ENCODE measurements around the gene SAMHD1.
"Not testable (repeated sequence)": the region's sequence is repeated elsewhere in the genome, so short reads cannot be mapped to it uniquely, and the experiment has no call there.

Gene SAMHD1

DNA sequence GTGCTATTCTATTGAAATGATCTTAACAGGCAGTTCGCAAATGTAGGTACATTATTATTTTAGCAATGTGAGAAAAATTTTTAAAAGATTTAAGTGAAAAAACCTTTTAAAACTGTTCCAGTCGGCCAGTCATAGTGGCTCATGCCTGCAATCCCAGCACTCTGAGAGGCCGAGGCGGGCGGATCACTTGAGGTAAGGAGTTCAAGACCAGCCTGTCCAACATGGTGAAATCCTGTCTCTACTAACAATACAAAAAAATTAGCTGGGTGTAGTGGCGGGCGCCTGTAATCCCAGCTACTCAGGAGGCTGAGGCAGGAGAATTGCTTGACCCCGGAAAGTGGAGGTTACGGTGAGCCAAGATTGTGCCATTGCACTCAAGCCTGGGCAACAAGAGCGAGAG, 45.9 kb downstream of the SAMHD1 start:
- not testable (repeated sequence) for H3K4me3 Mint-ChIP-seq, ATAC-seq, H3K4me1 Mint-ChIP-seq, H3K9me3 Mint-ChIP-seq, H3K27ac Mint-ChIP-seq, H3K27me3 Mint-ChIP-seq
- H3K36me3 Mint-ChIP-seq, result peaks cover 34% of the 10 kb centered on the region

DNA sequence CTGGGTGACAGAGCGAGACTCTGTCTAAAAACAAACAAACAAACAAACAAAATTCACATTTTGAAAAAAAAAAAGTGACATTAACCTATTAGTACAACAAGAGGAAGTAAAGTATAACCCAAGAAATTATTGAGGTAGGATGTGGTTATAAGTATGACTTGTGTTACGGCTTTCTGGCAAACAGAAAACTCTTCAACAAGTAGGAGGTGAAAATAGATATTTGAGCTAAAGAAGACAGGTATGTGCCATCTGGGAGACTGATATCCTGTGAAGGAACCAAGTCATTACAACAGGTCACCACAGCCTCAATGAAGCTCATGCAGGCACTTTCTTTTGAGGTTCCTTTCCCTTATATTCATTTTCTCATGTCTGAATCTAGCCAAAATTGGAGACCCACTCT, 46.8 kb downstream of the SAMHD1 start:
- ATAC-seq, result no peak
- H3K4me3 Mint-ChIP-seq, result no peak overlapping the region
- H3K36me3 Mint-ChIP-seq, result peaks cover 33% of the 10 kb centered on the region
- H3K27me3 Mint-ChIP-seq, result no peaks in the 10 kb centered on the region
- H3K27ac Mint-ChIP-seq, result no peak overlapping the region
- H3K4me1 Mint-ChIP-seq, result peaks cover 6% of the 10 kb centered on the region
- no peaks in the 10 kb centered on the region for H3K9me3 Mint-ChIP-seq

DNA sequence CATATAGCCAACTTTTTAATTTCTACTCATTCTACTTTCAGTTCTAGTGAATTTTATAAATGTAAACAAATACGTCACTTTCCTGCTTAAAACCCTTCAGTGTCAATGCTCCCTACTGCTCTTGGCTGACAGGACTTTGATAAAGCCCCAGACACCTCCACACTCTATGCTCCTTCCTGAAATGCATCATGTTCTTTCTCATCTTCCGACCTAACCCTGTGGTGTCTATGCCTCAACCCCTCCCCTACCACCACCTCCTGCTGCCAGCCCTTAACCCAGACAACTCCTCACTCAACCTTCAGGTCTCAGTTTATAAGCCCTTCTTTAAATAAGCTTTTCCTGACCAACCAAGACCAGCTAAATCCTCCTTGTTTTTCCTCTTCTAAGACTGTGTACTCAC, 56.5 kb downstream of the SAMHD1 start:
- H3K4me3 Mint-ChIP-seq, result no peak overlapping the region
- peaks cover 14% of the 10 kb centered on the region for H3K36me3 Mint-ChIP-seq
- no peaks in the 10 kb centered on the region for H3K4me1 Mint-ChIP-seq
- H3K27me3 Mint-ChIP-seq, result no peaks in the 10 kb centered on the region
- no peak for ATAC-seq
- H3K9me3 Mint-ChIP-seq, result no peaks in the 10 kb centered on the region
- no peak overlapping the region for H3K27ac Mint-ChIP-seq

DNA sequence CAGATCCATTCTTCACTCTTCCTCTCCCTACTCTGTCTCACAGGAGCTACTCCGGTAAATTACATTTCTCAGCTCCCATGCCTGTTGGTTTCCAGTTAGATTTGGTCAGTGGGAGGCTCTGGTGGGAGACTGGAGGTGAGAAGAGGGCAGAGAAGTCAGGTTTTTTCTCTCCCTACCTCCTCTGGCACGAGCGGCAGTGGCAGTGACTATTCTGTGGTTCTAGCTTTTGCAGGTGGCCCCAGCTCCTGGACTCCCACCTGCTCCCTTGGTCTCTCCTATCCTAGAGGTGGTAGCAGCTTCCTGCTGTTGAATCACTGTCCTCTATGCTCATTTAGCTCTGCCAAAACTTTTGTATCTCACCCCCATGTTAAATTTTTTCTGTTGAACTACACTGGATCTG, 57.7 kb downstream of the SAMHD1 start:
- Mint-ChIP-seq H3K27ac (no peak overlapping the region), H3K27me3 (no peaks in the 10 kb centered on the region), H3K36me3 (peaks cover 9% of the 10 kb centered on the region), H3K9me3 (no peaks in the 10 kb centered on the region), H3K4me3 (no peak overlapping the region), H3K4me1 (no peaks in the 10 kb centered on the region)
- ATAC-seq, result no peak

DNA sequence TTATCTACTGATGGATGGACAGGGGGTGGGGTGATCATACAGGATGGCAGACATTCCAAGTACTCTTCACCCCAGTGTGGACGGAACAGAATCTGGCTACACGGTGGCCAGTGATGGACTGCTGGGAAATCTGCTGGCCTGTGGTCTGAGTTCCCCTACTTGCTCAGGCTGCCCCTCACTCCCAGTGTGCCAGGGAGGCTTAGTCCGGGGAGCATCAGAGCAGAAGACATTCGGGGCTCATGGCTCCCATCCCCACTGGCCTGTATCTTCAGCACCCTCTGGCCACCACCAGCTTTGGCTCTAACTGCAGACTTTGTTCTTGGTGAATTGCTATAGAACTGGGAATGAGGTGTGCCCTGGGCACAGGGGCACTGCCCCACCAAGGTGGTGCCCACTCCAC, 60.3 kb downstream of the SAMHD1 start:
- H3K27ac Mint-ChIP-seq, result no peak overlapping the region
- H3K4me3 Mint-ChIP-seq, result no peak overlapping the region
- H3K4me1 Mint-ChIP-seq, result peaks cover 11% of the 10 kb centered on the region
- H3K36me3 Mint-ChIP-seq, result peaks cover 9% of the 10 kb centered on the region
- no peak for ATAC-seq
- no peaks in the 10 kb centered on the region for H3K27me3 Mint-ChIP-seq
- no peaks in the 10 kb centered on the region for H3K9me3 Mint-ChIP-seq

DNA sequence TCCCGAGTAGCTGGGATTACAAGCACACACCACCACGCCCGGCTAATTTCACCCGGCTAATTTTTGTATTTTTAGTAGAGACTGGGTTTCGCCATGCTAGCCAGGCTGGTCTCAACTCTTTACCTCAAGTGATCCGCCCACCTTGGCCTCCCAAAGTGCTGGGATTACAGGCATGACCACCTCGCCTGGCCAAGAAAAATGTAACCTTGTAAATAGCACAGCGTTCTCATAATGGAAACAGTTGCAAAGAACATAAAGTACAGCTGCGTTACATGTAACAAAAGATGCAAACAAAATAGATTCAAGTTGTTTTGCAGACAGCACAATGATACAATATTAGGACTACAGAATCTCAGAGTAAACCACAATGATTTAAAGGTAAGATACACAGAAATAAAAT, 60.9 kb downstream of the SAMHD1 start:
- H3K27ac Mint-ChIP-seq, result peak overlapping the region; percentile 20
- H3K4me3 Mint-ChIP-seq, result no peak overlapping the region
- no peak for ATAC-seq
- no peaks in the 10 kb centered on the region for H3K9me3 Mint-ChIP-seq
- no peaks in the 10 kb centered on the region for H3K27me3 Mint-ChIP-seq
- H3K4me1 Mint-ChIP-seq, result peaks cover 11% of the 10 kb centered on the region
- peaks cover 8% of the 10 kb centered on the region for H3K36me3 Mint-ChIP-seq

DNA sequence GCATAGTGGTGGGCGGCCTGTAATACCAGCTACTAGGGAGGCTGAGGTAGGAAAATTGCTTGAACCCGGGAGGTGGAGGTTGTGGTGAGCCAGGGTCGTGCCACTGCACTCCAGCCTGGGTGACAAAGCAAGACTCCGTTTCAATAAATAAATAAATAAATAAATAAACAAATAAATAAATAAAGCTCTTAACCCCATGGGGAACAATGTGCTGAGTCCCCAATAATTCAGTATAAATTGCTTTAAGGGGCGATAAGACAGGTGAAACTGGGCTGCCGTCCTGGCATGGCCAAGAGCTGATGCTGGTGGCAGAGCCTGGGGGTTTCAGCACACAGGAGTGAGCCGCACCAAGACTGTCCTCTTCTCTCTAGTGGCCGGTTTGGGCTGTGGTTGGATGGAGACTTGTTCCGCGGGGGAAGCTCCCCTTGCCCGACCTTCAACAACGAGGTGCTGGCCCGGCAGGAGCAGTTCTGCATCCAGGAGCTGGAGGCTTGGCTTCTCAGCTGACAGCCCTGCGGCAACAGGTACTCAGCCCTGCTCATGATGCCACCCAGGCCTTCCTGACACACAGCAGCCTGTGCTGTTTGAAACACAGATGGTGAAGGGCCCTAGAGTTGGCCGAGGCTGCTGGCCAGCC, 62.5 kb downstream of the SAMHD1 start:
- Mint-ChIP-seq H3K9me3 (peaks cover 3% of the 10 kb centered on the region), H3K4me3 (no peak overlapping the region), H3K36me3 (no peaks in the 10 kb centered on the region), H3K27me3 (no peaks in the 10 kb centered on the region), H3K4me1 (peaks cover 11% of the 10 kb centered on the region), H3K27ac (no peak overlapping the region)
- no peak for ATAC-seq

DNA sequence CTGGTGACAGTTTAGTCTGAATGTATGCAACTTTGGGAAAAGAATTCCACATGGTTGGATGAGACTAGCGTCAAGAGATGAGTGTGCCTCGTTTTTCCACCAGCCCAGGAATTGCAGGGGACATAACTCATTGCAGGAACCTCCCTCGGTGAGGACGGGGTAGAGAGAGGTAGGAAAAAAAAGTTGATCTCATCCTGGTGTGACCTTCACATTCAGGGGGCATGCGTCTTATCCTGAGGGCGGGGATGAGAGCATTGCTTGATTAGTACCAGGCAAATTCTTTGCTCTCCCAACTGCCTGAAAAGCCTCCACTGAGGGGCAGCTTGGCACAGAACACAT, 63.8 kb downstream of the SAMHD1 start:
- Mint-ChIP-seq H3K4me3 (no peak overlapping the region), H3K4me1 (peaks cover 11% of the 10 kb centered on the region), H3K27me3 (no peaks in the 10 kb centered on the region), H3K27ac (no peak overlapping the region), H3K9me3 (peaks cover 3% of the 10 kb centered on the region), H3K36me3 (no peaks in the 10 kb centered on the region)
- no peak for ATAC-seq

DNA sequence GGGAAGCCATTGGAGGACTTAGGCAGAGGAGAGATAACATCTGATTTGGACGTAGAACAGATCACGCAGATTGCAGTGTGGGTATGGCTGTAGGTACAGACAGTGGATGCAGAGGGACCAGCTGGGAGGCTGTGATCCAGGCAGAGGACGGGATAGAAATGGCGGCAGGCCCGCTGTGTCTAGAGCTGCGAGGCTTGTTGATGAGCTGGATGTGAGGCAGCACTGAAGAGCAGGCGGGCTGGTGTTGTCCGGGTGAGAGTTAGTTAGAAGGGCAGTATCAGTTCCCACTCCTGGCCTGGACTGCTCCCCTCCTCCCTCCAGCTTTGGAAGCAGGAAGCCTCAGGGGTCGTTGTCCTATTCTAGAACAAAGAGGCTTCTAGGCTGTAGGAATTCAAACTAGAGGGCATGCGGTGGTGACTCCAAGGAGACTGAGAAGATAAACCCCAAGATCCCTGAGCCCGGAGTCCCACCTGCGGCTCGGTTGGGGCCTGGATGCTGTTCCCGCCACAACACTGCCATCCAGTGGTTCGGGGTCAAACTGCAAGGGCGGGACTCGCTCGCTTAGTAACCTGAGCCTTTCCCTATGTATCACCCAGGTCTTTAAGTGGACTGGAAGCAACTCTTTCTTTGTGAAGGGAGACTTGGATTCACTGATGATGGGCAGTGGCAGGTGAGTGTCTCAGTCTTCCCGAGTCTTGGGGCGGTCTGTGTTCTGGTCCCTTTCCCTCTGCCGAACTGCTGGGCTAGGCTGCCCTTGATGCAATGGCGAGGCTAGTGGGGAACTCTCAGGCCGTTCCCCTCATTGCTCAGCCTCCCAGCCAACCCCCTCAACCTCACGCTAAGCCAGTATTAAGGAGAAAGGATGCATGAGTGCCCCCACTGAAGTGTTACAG, 64.4 kb downstream of the SAMHD1 start:
- peaks cover 3% of the 10 kb centered on the region for H3K9me3 Mint-ChIP-seq
- ATAC-seq, result peak; percentile 91
- H3K4me3 Mint-ChIP-seq, result peak overlapping the region; percentile 60
- H3K27ac Mint-ChIP-seq, result peak overlapping the region; percentile 1
- H3K36me3 Mint-ChIP-seq, result no peaks in the 10 kb centered on the region
- no peaks in the 10 kb centered on the region for H3K27me3 Mint-ChIP-seq
- H3K4me1 Mint-ChIP-seq, result peaks cover 11% of the 10 kb centered on the region

DNA sequence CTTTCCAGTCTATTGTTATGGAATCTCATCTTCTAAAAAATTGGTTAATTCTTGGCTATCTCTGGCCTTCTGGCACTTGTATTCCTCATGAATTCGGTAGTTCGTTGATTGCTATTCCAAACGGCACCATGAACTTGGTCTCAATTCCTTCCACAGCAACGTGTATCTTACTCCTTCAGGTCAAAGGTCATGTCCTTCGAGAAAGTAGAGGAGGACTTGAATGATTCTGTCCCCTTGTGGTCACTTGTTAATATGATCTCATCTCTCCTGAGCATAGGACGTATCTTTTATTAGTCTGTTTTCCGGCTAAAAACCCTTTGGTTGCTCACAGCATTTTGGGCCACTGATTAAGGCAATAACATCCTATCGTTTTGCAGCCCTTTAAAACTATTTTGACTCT, 66.2 kb downstream of the SAMHD1 start:
- Mint-ChIP-seq H3K4me3 (no peak overlapping the region), H3K36me3 (no peaks in the 10 kb centered on the region), H3K27ac (no peak overlapping the region), H3K27me3 (no peaks in the 10 kb centered on the region), H3K4me1 (peaks cover 19% of the 10 kb centered on the region), H3K9me3 (peaks cover 3% of the 10 kb centered on the region)
- ATAC-seq, result no peak

DNA sequence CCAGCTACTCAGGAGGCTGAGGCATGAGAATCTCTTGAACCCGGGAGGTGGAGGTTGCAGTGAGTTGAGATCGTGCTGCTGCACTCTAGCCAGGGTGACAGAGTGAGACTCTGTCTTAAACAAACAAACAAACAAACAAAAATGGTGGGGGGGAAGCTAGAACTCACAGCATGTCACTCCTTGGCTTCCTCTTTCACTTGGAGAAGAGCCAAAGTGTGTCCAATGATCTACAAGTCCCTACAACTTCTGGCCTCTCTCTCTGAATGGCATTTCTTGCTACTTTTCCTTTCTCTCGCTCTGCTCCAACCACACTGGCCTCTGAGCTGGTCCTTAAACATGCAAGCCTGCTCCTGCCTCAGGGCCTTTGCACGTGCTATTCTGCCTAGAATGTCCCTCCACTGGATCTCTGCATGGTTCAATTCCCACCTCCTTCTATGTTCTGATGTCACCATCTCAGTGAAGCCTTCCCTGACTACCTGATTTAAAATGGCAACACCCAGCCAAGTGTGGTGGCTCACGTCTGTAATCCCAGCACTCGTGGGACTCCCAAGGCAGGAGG, 67.5 kb downstream of the SAMHD1 start:
- ATAC-seq, result no peak
- H3K27me3 Mint-ChIP-seq, result no peaks in the 10 kb centered on the region
- H3K27ac Mint-ChIP-seq, result no peak overlapping the region
- H3K4me1 Mint-ChIP-seq, result peaks cover 19% of the 10 kb centered on the region
- H3K4me3 Mint-ChIP-seq, result no peak overlapping the region
- peaks cover 3% of the 10 kb centered on the region for H3K9me3 Mint-ChIP-seq
- H3K36me3 Mint-ChIP-seq, result no peaks in the 10 kb centered on the region

DNA sequence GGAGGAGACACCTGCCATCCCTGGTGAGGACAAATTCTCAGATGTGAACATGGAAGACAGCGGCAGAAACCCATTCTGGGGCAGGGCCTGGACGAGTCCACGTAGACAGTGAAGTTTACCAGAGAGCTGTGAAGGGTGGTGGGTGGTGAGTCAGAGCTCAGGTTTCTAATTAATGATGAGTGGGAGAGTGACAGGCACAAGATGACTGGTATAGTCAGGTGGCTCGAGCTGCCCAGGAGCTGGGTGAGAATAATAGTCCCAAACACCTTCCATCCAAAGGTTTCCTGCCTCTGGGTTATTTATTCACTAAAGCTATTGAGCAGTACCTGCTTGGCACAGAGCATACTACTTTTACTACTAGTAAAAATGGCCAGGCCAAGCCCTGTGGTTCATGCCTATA, 69.6 kb downstream of the SAMHD1 start:
- Mint-ChIP-seq H3K36me3 (no peaks in the 10 kb centered on the region), H3K9me3 (peaks cover 3% of the 10 kb centered on the region), H3K27ac (no peak overlapping the region), H3K27me3 (no peaks in the 10 kb centered on the region), H3K4me3 (no peak overlapping the region), H3K4me1 (peaks cover 12% of the 10 kb centered on the region)
- peak; percentile 80 for ATAC-seq

DNA sequence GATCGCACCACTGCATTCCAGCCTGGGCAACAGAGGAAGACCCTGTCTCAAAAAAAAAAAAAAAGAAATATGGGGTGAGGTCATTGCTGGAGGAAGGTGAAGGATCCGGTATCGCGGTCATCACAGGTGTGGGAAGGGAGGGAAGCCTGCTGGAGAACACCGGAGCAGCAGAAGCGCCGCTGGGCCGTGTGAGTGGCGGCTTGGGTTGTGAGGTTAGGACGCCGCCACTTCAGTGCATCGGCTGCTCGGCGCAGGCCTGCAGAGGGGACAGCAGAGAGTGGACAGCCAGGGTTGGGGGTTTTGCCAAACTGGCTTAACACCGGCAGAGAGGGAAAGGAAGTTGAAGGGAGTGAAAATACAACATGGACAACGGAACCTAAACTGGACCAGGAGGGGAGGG, 70.2 kb downstream of the SAMHD1 start:
- H3K4me1 Mint-ChIP-seq, result peaks cover 8% of the 10 kb centered on the region
- H3K27ac Mint-ChIP-seq, result no peak overlapping the region
- peaks cover 3% of the 10 kb centered on the region for H3K9me3 Mint-ChIP-seq
- no peak for ATAC-seq
- H3K4me3 Mint-ChIP-seq, result no peak overlapping the region
- no peaks in the 10 kb centered on the region for H3K36me3 Mint-ChIP-seq
- no peaks in the 10 kb centered on the region for H3K27me3 Mint-ChIP-seq

DNA sequence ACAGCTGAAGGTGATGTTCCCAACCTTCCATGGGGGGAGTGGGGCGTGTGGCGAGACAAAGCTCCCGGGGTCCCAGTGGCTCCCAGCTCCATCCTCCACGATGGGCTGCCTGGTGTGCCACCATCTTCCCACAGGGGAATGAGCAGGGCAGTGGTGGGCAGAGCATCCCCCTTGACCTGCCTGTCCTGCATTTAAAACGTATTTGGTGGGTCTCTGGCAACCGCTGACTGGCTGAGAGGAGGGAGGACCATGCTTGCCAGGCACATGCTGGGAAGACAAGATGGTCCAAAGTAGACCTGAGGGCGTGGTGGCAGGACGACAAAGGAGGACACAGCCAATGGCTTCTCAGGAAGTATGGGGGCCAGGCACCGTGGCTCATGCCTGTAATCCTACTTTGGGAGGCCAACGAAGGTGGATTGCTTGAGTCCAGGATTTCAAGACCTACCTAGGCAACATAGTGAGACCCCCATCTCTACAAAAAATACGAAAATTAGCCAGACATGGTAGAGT, 70.7 kb downstream of the SAMHD1 start:
- H3K9me3 Mint-ChIP-seq, result peaks cover 3% of the 10 kb centered on the region
- no peak overlapping the region for H3K4me3 Mint-ChIP-seq
- H3K27me3 Mint-ChIP-seq, result no peaks in the 10 kb centered on the region
- no peak for ATAC-seq
- no peak overlapping the region for H3K27ac Mint-ChIP-seq
- no peaks in the 10 kb centered on the region for H3K36me3 Mint-ChIP-seq
- peaks cover 11% of the 10 kb centered on the region for H3K4me1 Mint-ChIP-seq

DNA sequence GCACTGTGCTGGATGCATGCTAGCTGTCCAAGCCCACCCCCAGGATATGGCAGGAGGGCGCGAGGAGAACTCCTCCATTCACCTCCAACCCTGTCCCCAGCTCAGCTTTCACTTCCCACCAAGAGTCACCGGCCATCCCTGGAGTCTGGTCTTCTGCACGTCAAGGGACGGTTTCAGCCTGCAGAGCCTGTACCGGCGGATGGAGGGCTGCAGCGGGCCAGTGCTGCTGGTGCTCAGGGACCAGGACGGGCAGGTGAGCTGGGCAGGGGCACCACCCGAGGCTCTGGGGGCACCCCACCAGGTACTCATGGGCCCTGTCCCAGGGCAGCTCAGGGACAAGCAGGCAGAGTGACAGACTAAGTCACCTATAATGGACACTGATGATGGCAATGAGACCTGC, 72.6 kb downstream of the SAMHD1 start:
- Mint-ChIP-seq H3K4me3 (no peak overlapping the region), H3K4me1 (peaks cover 18% of the 10 kb centered on the region), H3K27me3 (no peaks in the 10 kb centered on the region), H3K9me3 (no peaks in the 10 kb centered on the region), H3K36me3 (no peaks in the 10 kb centered on the region), H3K27ac (no peak overlapping the region)
- no peak for ATAC-seq

DNA sequence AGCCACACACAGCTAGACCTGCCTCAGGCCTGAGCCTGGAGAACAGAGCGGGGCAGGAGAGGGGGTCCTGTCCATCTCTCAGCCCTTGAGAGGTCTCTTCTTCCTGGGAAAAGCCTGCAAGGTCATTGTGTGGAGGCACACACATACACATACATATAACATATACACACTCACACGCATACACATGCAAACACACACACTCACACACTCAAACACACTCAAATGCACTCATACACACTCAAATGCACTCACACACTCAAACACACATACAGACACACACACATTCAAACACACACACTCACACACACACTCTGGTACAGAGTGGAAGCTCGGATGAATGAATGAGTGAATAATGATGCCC, 75.1 kb downstream of the SAMHD1 start:
- Mint-ChIP-seq H3K9me3 (no peaks in the 10 kb centered on the region), H3K4me3 (no peak overlapping the region), H3K27me3 (no peaks in the 10 kb centered on the region), H3K27ac (peak overlapping the region; percentile 54), H3K4me1 (peaks cover 20% of the 10 kb centered on the region), H3K36me3 (no peaks in the 10 kb centered on the region)
- ATAC-seq, result peak; percentile 24

Measured in stimulated activated memory B cell treated with anti-CD40 and anti-IgM and Interleukin-4, amounts not matched to agents 10 μg/mL and 1 μg/mL and 100 μg/mL, for 72 hours (primary cell).